AG08395 (cell line): ENCODE results near the gene IGF2BP2.

ENCODE experiments used
- DNase-seq: peaks from one replicate; pipeline ENCODE4 v3.0.0; 2012; ENCODE audit warnings: mixed read lengths, low spot score

Gene IGF2BP2

DNA sequence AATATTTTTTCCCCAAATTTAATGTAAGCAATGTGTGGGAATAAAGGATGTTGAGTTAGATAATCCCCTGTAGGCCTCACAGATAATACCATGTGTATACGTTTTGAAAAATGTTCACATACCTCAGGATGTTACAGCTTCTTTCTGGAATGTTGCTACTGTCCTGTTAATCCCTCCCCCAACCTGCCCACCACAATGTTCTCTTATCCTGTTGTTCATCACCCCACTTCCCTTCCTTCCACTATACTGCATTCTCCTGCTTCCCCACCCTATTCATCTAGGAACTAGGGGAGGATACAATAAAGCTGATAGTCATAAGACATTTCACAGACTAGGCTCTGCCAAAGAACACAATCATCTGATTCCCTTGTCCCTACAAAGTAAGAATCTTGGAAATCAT, 92.1 kb downstream of the IGF2BP2 start:
- DNase-seq, result peak; percentile 58

DNA sequence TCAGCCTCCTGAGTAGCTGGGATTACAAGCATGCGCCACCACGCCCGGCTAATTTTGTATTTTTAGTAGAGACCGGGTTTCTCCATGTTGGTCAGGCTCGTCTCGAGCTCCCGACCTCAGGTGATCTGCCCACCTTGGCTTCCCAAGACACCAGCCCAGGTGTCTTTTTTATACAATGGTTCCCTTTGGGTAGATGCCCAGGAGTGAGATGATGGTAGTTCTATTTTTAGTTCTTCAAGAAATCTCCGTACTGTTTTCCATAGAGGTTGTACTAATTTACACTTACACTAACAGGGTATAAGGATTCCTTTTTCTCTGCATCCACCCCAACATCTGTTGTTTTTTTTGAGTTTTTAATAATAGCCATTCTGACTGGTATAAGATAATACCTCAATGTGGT, 94.3 kb downstream of the IGF2BP2 start:
- no peak for DNase-seq

DNA sequence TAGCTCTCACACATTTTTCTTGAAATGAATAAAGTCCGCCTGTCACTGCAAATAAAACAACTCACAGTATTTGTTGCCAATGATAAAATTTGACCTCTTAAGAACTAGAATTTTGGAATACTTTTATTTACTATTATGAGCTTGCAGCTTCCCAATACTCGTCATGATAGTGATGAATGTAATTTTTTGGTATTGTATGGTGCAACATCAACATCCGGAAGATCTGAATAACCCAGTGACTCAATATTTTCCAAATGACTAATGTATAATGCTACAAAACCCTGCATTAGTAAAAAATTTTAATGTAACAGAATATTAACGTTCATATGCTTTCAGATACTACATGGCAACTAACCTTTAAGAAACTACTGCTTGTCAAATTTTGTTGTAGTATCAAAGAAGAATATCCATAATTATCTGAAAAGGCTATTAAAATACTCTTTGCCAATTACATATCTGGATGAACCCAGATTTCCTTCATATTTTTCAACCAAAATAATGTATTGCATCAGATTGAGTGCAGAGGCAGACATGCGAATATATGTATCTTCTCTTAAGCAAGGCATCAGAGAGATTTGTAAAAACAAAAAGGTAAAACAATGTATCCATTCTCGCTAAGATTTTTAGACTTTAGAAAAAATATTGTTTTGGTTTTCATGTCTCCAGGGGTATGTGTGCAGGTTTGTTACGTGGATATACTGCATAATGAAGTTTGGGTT, 95.3 kb downstream of the IGF2BP2 start:
- peak; percentile 48 for DNase-seq

DNA sequence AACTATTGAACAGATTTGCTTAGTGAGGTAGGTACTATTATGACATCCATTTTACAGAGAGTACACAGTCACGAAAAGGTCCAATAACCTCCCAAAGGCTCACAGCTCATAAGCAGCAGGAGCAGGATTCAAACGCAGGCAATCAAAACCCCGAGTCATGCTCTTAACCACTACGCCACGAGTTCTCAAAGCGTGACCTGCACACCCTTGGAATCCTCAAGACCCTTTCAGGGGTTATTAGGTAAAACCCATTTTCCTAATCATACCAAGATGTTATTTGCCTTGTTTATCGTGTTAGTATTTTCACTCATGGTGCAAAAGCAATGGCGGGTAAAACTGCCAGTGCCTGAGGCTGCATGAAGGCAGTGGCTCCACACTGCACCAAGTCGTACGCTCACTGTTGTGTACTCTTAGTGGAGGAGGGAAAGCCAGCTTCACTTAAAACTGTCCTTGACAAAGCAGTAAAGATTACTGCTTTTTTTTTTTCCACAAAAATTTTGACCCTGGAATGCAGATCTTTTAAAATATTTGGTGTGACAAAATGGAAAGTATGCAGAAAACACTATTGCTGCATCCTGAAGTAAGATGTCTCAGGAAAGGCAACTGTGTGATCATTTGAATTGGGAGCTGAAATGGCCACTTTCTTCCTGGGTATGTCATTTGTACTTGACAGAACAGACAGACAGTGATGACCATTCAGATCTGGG, 96.1 kb downstream of the IGF2BP2 start:
- DNase-seq, result peak; percentile 41

DNA sequence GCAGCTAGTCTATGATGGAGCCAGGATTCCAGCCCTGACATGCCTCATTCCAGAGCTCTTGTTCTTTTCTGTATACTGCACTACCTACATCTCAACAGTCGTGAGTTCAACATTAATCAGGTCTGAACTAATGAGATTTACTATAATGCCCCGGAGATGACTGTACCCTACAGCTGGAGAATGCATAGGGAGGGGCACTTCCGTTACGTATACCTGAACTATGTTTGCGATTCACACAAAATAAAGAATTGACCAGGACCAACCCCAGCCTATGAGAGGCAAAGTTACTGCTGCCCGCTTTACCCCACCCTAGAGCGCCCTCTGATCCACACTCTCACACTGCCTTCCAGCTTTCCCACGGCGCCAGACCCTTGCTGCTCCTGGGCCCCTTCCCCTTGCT, 97.0 kb downstream of the IGF2BP2 start:
- DNase-seq, result no peak

DNA sequence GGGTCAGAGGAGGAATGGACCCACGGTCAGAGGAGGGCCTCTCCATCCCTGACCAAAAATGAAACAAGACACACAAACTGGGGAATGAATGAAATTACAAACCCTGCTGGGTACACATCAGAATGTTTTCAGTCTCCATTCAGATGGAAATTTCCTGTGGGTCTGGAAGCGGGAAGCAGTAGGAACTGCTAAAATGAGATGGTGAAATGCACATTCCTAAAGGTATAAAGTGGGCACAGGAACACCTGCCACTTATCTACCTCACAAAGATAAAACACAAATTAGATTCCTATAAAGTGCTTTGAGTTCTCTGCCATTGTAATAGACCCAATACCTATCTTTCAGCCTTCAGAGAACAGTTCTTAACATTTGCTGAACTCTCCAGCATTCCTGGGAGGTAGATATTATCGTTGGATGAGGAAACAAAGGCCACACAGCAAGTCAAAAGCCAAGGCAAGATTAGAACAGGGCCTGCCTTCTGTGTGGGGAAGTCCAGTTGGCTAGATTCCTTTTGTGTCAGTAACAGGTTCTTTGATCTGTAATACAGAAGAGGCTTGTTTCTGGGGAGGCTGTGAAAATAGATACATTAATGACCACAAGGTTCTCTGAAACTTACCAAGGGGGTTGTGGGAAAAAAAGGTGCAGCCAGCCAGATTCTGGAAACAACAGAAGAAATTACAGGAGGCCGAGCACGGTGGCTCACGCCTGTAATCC, 98.4 kb downstream of the IGF2BP2 start:
- DNase-seq, result no peak

DNA sequence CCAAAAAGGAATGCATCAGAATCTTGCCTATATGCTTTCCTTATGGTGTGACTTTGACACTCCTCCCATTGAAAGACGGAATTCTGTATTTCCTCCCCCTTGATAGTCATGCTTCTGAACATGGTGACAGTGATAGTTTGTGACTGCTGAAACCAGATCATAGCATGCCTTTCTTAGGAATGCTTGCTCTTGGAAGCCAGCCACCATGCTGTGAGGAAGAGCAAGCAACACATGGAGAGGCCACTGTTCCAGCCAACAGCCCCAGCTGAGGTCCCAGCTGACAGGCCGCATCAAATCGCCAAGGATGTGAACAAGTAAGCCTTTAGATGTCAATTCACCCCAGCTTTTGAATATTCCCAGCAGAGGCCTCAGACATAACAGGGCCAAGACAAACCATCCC, 100.1 kb downstream of the IGF2BP2 start:
- peak; percentile 38 for DNase-seq

DNA sequence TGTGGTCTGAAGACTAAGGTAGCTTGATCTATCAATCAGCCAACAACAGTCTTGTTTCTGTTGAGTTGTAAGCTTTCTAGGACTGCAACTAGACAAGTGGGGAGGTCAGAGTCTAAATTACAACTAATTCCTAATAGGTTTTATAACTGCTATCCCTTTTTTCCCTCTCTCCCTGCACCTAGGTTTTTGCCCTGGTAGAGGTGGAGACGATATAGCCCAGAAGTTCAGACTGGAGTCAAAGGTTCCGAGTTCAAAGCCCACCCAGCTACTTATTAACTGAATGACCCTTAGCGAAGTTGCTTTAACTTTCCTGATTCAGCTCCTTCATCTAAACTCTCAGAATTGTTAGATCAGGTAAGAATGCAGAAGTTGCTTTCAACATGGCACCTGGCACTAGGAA, 100.6 kb downstream of the IGF2BP2 start:
- DNase-seq, result no peak

DNA sequence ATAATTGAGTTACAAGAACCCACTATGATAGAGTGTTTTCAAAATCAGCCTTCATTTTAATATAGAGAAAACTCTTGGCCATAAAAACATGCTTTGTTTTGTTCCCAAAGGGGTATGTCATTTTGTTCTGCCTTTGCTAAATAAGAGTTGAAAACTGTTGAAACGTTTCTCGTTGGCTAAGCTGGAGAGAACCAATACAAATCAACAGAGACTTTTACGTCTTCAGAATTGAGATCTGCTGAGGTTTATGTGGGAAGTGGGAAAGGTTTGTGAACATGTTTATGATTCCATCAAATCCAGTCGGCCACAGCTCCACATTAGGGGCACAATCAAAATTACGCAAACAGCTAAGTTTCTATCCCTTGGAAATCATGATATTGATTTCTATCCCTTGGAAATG, 102.0 kb downstream of the IGF2BP2 start:
- DNase-seq, result no peak

DNA sequence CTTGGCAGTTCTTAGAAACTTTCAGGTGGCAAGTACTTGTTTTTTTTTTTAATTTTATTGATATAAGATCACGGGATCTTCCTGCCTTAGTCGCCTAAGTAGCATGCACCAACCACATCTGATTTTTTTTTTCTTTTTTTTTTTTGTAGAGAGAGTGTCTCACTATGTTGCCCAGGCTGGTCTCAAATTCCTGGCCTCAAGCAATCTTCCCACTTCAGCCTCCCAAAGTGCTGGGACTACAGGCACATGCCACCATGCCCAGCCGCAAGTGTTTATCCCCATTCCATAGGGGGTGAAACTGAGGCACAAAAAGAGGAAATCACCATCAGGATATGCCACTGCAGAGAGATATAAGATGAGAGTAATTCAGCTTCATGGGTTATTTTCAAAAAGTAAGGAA, 102.9 kb downstream of the IGF2BP2 start:
- no peak for DNase-seq

DNA sequence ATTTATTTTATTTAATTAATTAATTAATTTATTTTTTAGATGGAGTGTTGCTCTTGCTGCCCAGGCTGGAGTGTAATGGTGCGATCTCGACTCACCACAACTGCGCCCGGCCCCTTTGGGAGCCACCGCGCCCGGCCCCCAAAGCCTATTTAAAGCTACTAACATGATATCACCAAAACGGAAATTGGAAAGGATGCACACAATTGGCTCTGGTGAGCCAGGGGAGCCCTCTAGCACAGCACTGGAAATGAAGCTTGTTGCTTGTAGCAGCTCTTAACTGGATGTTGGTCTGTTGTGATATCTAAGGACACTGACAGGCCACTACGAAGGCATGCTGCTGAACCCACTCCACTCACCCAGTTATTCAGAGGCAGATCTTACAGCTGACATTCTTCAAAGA, 104.5 kb downstream of the IGF2BP2 start:
- DNase-seq, result no peak

DNA sequence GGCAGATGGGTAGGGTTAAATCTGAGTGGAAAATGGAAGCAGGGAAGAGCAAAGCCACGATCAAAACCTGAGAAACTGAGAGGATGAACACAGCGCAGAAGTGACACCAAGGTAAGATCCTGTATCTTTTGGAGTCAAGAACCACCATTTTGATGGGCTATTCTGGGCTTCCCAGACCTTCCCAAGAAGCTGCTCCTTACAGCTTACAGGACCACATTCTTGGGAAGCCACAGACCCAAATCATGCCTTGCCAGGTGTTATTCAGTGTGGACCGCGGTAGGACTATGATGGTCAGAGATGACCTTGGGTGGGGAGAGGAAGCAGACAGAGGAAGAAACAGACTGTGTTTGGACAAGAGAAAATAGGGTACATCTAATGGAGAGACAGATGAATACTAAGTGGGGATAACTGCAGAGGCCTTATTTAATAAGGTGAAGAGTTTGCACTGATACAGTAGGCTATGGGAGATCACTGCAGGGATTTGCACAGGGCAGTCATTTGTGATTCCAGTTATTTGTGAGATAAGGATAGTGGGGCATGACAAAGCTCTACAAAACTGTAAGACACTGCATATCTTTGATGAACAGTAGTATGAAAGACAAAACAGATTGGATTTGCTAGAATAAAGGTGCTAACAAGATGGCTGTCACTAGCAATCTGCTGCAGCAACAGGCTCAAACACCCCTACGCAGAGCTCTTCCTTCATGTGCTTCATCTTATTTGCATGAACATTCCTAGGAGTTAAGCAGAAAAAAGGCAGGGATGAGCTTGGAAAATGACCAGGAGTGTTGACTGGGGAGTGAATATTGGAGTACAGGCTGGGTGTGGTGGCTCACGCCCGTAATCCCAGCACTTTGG, 105.9 kb downstream of the IGF2BP2 start:
- no peak for DNase-seq

DNA sequence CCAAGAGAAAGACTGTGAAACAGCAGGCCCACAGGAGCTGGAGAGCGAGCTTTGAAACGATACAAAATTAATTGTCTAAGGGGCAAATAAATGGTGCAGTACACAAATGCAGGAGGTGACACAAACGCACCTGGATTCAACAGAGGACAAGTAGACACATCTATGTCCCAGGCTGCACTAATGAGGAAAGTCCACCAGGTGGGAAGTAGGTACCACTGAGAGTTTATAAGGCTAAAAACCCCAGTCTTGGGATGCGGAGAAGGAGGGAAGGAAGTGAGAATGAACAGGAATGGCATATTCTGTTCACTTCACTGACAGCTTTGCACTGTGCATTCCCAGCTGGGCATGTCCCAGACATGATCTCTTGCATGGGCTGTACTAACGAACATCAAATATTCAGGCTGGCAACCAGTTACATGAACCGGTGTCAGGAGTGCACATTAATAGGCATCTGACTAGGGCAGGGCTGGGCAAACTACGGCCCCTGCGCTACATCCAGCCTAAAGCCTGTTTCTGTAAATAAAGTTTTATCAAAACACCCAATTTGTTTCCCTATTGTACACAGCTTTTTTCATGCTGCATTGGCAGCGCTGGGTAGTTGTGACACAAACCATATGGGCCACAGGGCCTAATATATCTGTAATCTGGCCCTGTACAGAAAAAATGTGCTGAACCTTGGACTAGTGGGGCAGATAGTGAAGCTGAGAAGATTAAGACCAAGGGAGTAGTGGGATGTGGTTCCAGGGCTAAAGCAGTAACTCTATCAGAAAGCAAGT, 107.0 kb downstream of the IGF2BP2 start:
- no peak for DNase-seq

DNA sequence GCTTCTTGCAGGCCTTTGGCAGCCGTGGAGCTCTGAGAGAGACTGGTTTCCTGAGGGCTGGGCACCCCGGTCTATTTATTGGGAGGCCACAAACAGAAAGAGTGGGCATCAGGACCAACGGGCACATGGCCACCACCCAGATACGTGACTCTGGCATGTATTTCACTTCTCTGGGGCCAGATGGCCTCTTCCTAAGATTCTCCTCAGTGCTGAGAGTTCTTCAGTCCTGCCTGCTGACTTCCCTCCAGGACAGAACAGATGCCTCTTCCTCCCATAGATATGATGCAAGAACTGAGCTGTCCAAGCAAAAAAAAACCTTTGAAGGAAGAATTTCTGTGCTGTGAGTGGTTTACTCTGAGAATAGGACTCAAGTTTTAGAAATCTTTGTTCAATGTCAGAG, 107.7 kb downstream of the IGF2BP2 start:
- peak; percentile 81 for DNase-seq

DNA sequence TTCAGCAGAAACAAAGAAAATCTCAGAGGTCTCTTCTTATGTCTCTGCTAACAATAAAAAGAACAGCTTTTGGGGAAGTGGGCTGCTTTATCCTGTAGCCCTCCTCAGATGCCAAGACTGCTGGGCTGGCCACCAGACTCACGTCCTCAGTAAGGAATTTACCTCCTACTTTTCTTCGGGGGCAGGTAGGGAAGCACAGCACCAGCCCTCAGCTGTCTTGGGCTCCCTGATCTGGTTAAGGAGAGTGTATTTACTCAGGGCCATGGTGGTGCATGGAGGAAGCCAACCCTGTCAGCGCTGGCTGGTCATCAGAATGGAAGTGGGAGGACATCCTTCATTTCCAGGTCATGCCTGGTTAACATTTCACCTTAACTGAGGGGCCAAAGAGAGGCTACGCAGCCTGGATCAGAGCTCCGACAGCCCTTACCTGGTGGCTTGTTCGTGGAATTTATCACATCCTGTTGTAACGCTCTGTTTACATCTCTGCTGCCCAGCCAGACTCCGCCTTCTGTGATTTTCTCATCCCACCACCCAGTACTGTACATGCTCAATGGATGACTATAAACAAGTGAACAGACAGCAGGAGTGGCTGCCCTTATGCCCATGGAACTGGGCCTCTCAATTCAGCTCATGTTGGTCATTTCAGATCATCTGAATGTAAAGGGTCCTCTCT, 108.3 kb downstream of the IGF2BP2 start:
- no peak for DNase-seq

DNA sequence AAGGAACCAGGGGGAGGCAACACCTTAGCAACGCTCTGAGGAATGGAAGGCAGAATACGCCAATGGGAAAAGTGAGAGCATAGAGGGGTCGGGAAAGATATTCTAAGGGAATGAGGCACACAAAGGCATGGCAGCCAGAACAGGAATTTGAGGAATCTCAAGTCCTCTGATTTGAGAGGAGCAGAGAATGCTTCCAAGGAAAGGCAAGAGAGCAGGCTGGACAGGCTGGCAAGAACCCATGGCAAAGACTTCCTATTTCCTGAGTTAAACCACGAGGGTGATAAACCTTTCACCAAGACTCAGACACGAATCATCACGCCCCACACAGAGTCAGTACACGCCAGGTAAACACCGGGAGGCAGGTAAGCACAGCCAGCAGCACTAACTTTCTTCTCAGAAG, 109.8 kb downstream of the IGF2BP2 start:
- peak; percentile 60 for DNase-seq

DNA sequence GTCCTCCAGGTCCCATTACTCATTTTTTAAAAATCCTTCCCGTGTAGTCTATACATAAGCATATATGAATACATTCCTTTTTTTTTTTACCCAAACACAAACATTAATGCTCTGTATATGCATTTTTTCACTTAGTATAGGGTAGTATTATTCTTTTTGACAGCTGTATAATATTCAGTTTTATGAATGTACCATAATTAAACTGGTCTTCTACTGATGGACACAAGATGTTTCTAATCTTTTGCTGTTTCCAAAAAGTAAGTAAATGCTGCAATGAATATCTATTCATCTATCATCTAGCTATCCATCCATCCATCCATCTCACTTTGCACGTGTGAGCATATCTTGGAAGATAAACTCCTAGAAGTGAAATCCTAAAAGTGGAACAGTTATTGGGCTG, 110.8 kb downstream of the IGF2BP2 start:
- no peak for DNase-seq

DNA sequence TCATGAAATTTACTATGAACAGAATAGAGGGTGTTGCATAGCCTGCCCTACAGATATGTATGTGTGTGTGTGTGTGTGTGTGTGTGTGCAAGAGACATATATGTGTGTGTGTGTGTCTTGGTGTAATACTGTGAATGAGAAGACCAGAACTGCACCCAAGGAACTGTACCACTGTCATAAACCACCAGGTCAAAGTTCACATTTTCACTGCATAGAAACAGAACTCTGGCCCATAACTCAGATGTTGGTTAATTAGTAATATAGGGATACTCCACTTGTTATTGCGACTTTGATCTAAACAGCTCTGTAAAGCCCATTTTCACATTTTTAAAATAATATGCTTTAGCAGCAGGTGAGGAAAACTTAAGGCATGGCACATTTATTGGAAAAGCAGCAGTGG, 111.8 kb downstream of the IGF2BP2 start:
- no peak for DNase-seq

DNA sequence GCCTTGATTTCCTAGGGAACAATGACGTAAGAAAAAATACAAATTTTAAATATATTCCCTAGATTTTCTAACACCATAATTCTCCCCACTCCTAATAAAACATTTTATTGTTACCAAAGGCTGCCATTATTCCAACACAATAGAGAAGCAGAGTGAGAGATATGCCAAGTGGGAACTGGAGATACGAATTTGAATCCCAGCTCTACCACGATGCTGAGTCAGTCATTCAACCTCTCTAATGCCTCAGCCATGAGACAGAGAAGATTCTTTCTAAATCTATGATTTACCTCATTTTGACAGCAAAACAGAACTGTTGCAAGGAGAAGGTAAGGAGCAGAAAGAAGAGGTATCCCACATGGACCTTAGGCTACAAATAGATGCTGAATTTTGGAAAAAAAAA, 112.5 kb downstream of the IGF2BP2 start:
- DNase-seq, result no peak

DNA sequence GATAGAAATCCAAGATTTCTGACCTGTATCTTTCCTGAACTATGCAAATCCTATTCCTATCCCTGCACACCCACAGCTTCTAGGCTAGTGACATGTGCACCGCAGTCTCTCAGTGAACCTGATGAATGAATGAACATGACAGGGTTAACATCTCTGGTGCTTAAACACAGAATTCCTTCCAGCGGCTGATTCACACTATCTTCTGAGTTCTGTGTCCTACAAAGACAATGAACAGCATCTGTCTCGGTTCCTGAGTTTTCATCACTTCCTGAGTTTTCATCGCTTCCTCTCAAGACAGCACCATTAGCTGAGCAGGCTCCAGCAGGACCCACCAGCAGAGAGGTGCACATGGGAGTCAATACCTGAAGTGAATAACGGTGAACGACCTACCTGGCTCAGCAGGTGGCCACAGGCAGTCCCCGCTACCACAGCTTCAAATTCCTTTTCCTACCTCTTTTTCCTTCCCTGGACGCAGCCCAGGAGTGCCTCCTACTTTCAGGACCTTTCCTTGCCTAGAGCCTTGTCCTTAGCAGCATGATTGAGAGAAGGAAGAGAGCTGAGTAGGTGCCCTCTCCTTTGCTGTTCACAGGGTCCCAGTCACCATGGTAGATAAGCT, 113.5 kb downstream of the IGF2BP2 start:
- peak; percentile 26 for DNase-seq
